K562 (cell line): Measurements from ENCODE around the gene SH3BP5. TPM values are rescaled to one million over a fixed set of nuclear protein-coding genes. Genes with fewer than 3 reads are reported as not detected.
A peak's percentile ranks its signal among the peaks of the same experiment; 100 is the strongest.

ENCODE experiments used
- ADNP ChIP-seq: fragments of 200-800 bp; sonication (Bioruptor generic); IDR thresholded peaks from 2 replicates; pipeline ENCODE4 v1.6.1; 2016; ENCODE audit warnings: missing genetic modification characterization, missing compliant biosample characterization
- BRD9 ChIP-seq: fragments of 450-650 bp; IDR thresholded peaks from 2 replicates; pipeline ENCODE4 v1.6.1; 2018; ENCODE audit warnings: low read depth; ENCODE audit not compliant: partially characterized antibody
- CXXC5 ChIP-seq: fragments of 250-450 bp; sonication (Bioruptor Pico); IDR thresholded peaks from 2 replicates; pipeline ENCODE4 v1.8.0; 2022; ENCODE audit warnings: inconsistent platforms, mild to moderate bottlenecking, moderate library complexity
- E2F1 ChIP-seq: sonication (generic); formaldehyde crosslinking; IDR thresholded peaks from 2 replicates; pipeline ENCODE4 v1.8.1; 2023; ENCODE audit warnings: mild to moderate bottlenecking, missing genetic modification reagents, moderate library complexity
- ETV1 ChIP-seq: fragments of 450-650 bp; conservative IDR thresholded peaks from 2 replicates; pipeline ENCODE4 v1.6.1; 2016; ENCODE audit warnings: missing genetic modification characterization, control low read depth, low read depth, missing compliant biosample characterization
- FIP1L1 ChIP-seq: fragments of 200-400 bp; formaldehyde crosslinking; IDR thresholded peaks from 2 replicates; pipeline ENCODE4 v1.6.1; 2018; ENCODE audit warnings: mild to moderate bottlenecking, low read depth, low read length; ENCODE audit not compliant: poor library complexity, severe bottlenecking
- FUS ChIP-seq: fragments of 200-400 bp; formaldehyde crosslinking; optimal IDR thresholded peaks from 2 replicates; pipeline ENCODE3; 2017; ENCODE audit warnings: low read depth, low read length
- HDAC1 ChIP-seq, 2 experiments: fragments of 450-650 bp; IDR thresholded peaks; 2 replicates each; pipeline ENCODE4 v1.6.1; 2016 to 2017; ENCODE audit warnings: inconsistent platforms in 1 of 2, mild to moderate bottlenecking in 1 of 2, moderate library complexity in 1 of 2
- HOXB6 ChIP-seq: fragments of 250-450 bp; sonication (Bioruptor Pico); IDR thresholded peaks from 2 replicates; pipeline ENCODE4 v1.5.1; 2022; ENCODE audit warnings: mild to moderate bottlenecking, borderline replicate concordance
- NUFIP1 ChIP-seq: fragments of 450-650 bp; IDR thresholded peaks from 2 replicates; pipeline ENCODE4 v1.6.1; 2018; ENCODE audit not compliant: partially characterized antibody
- POLR3A ChIP-seq: IDR thresholded peaks from 2 replicates; pipeline ENCODE4 v1.6.1; 2011; ENCODE audit warnings: borderline replicate concordance, mild to moderate bottlenecking, moderate library complexity; ENCODE audit not compliant: insufficient read length, insufficient read depth; ENCODE audit errors: extremely low read depth
- PTTG1 ChIP-seq: fragments of 450-650 bp; IDR thresholded peaks from 2 replicates; pipeline ENCODE4 v1.6.1; 2016; ENCODE audit warnings: low read depth, mild to moderate bottlenecking, missing genetic modification characterization, missing compliant biosample characterization
- RUNX1 ChIP-seq: sonication (generic); IDR thresholded peaks from 2 replicates; pipeline ENCODE4 v1.6.1; 2016; ENCODE audit warnings: antibody characterized with exemption, low read depth
- SMAD1 ChIP-seq: fragments of 150-350 bp; IDR thresholded peaks from 2 replicates; pipeline ENCODE4 v1.6.1; 2014; ENCODE audit warnings: low read length, low read depth; ENCODE audit not compliant: partially characterized antibody
- SMARCC2 ChIP-seq: fragments of 450-650 bp; IDR thresholded peaks from 2 replicates; pipeline ENCODE4 v1.6.1; 2017; ENCODE audit warnings: antibody characterized with exemption, moderate library complexity, mild to moderate bottlenecking, low read depth
- SMARCE1 ChIP-seq: fragments of 450-650 bp; IDR thresholded peaks from 2 replicates; pipeline ENCODE4 v1.7.1; 2016; ENCODE audit warnings: mild to moderate bottlenecking
- STAT5B ChIP-seq: fragments of 250-450 bp; sonication (Bioruptor Pico); IDR thresholded peaks from 2 replicates; pipeline ENCODE4 v1.8.0; 2021; ENCODE audit warnings: mild to moderate bottlenecking, inconsistent platforms
- THAP7 ChIP-seq: fragments of 250-450 bp; sonication (Bioruptor Pico); IDR thresholded peaks from 2 replicates; pipeline ENCODE4 v1.5.0; 2021
- ZBTB11 ChIP-seq, 3 experiments: fragments of 200-800 bp in 1 of 3; fragments of 250-450 bp in 1 of 3; fragments of 450-650 bp in 1 of 3; sonication (Bioruptor Pico) in 1 of 3; sonication (Bioruptor generic) in 1 of 3; formaldehyde crosslinking in 1 of 3; IDR thresholded peaks; 2 replicates each; pipeline versions ENCODE4 v1.6.1 to v1.8.0; 2016 to 2022; ENCODE audit warnings: mild to moderate bottlenecking in 2 of 3, missing genetic modification characterization in 2 of 3, missing compliant biosample characterization in 1 of 3, moderate library complexity in 1 of 3
- ZNF436 ChIP-seq: fragments of 250-450, 450-650 bp; sonication (Bioruptor Pico); formaldehyde crosslinking; IDR thresholded peaks from 2 replicates; pipeline ENCODE4 v1.7.0; 2020; ENCODE audit warnings: mild to moderate bottlenecking
- ZNF583 ChIP-seq: fragments of 250-450 bp; sonication (Bioruptor Pico); IDR thresholded peaks from 2 replicates; pipeline ENCODE4 v1.4.0; 2020
- ZNF76 ChIP-seq: fragments of 250-450 bp; sonication (Bioruptor Pico); IDR thresholded peaks from 2 replicates; pipeline ENCODE4 v1.4.0; 2020; ENCODE audit warnings: mild to moderate bottlenecking, moderate library complexity, borderline replicate concordance
- ZNF830 ChIP-seq: fragments of 250-450 bp; sonication (Bioruptor Pico); IDR thresholded peaks from 2 replicates; pipeline ENCODE4 v1.5.0; 2021; ENCODE audit warnings: mild to moderate bottlenecking
- polyA plus RNA-seq, 8 experiments: library from polyadenylated mRNA; depleted of rRNA in 4 of 8; stranded (reverse) in 5 of 8; unstranded in 3 of 8; fragments of >200 nt; fragmentation: Nextera tagmentation in 2 of 8; fragmentation: Illumina TruSeq in 1 of 8; extraction: Ambion mirVana in 2 of 8; extraction: Trizol in 1 of 8; gene quantifications; 2 replicates each; pipeline versions ENCODE4 v1.2.1 to v1.2.3, GENCODE V29; 2011 to 2014; ENCODE audit warnings: inconsistent platforms in 1 of 8, missing spikeins in 1 of 8
- total RNA-seq, 7 experiments: library from RNA; depleted of rRNA in 6 of 7; stranded (reverse); fragments of >200 nt in 6 of 7; fragmentation: Illumina TruSeq in 2 of 7; extraction: Trizol in 2 of 7; gene quantifications; 2 replicates each; pipeline versions ENCODE4 v1.2.1 to v1.2.3, GENCODE V29; 2011 to 2021; ENCODE audit warnings: low replicate concordance in 1 of 7

SH3BP5 gene
- total and polyA plus RNA-seq, 9 of the 15 experiments (the other 6 are each of a cell fraction or from before 2014, with no cell fraction given) = 2.9 to 29.0 (median 14.9) TPM

- TF ChIP-seq ZBTB11 (CRISPR knock-in tag; IDR thresholded peaks at IDR 0.05) (peak in 1 of 3 experiments; percentile 44; a peak in 1 of 6 replicates), FUS (no peak), POLR3A (no peak), HDAC1 (IDR thresholded peaks at IDR 0.05) (peak in 1 of 2 experiments; percentile 92; a peak in 2 of 4 replicates), ZNF436 (CRISPR knock-in tag) (no peak; the same call in 1 of the 2 replicates), SMARCC2 (peak; percentile 87), CXXC5 (CRISPR knock-in tag) (peak; percentile 86), NUFIP1 (no peak), HOXB6 (CRISPR knock-in tag) (no peak), ETV1 (peak; percentile 80), ZNF583 (CRISPR knock-in tag) (peak; percentile 51; the same call in 1 of the 2 replicates), ADNP (no peak), ZNF830 (CRISPR knock-in tag) (no peak), ZNF76 (CRISPR knock-in tag) (no peak), E2F1 (CRISPR knock-in tag) (0 out of 2 replicates have a peak, but pooled peaks have one; percentile 22), FIP1L1 (no peak), STAT5B (CRISPR knock-in tag) (no peak), SMARCE1 (peak; percentile 97), SMAD1 (no peak), THAP7 (CRISPR knock-in tag) (no peak), RUNX1 (no peak; the same call in 1 of the 2 replicates), PTTG1 (tag) (no peak), BRD9 (peak; percentile 47)
Observed at GRCh38 chr3:15269091-15269989, 63.0 kb downstream of the SH3BP5 start (continued).
